Fibroblast of lung (primary cell): Measurements from ENCODE around the gene GRM8. TPM values are rescaled to one million over a fixed set of nuclear protein-coding genes. Genes with fewer than 3 reads are reported as not detected.
A peak's percentile ranks its signal among the peaks of the same experiment; 100 is the strongest.

Experiments used
- DNase-seq, 2 donors: peaks; one replicate each; pipeline versions ENCODE4 v3.0.0 to v3.0.0-alpha.2; 2010; ENCODE audit warnings: low read depth in 2 of 2
- H2AFZ ChIP-seq: 2 replicates; pipeline ENCODE4 v1.5.1; 2012; ENCODE audit warnings: low read length, control low read depth, inconsistent platforms
- H3K27ac ChIP-seq: 2 replicates; pipeline ENCODE4 v1.5.1; 2011; ENCODE audit warnings: low read length, control low read depth; ENCODE audit not compliant: insufficient read depth
- H3K27me3 ChIP-seq: 2 replicates; pipeline ENCODE4 v1.5.1; 2011; ENCODE audit warnings: mild to moderate bottlenecking, low read length; ENCODE audit not compliant: control insufficient read depth, insufficient read depth
- H3K36me3 ChIP-seq: 2 replicates; pipeline ENCODE4 v1.5.1; 2011; ENCODE audit warnings: low read length; ENCODE audit not compliant: control insufficient read depth, insufficient read depth
- H3K4me1 ChIP-seq: 2 replicates; pipeline ENCODE4 v1.5.1; 2011; ENCODE audit warnings: low read length; ENCODE audit not compliant: control insufficient read depth, insufficient read depth; ENCODE audit errors: extremely low read depth
- H3K4me2 ChIP-seq: 2 replicates; pipeline ENCODE4 v1.5.1; 2011; ENCODE audit warnings: low read length, control low read depth; ENCODE audit not compliant: insufficient read depth; ENCODE audit errors: extremely low read depth
- H3K4me3 ChIP-seq, 4 experiments: fragments of 200-600 bp in 1 of 4; sonication (generic) in 1 of 4; replicated peaks in 1 of 4; 2 replicates each; pipeline ENCODE4 v1.5.1; 2011 to 2016; ENCODE audit warnings: low read length in 4 of 4, low read depth in 3 of 4, mild to moderate bottlenecking in 3 of 4, control low read depth in 2 of 4, inconsistent platforms in 1 of 4, mixed read lengths in 1 of 4; ENCODE audit not compliant: insufficient read depth in 1 of 4; ENCODE audit errors: control extremely low read depth in 1 of 4
- H3K79me2 ChIP-seq: 2 replicates; pipeline ENCODE4 v1.5.1; 2012; ENCODE audit warnings: mild to moderate bottlenecking, low read length, inconsistent platforms; ENCODE audit not compliant: control insufficient read depth, insufficient read depth
- H3K9ac ChIP-seq: 2 replicates; pipeline ENCODE4 v1.5.1; 2011; ENCODE audit warnings: mild to moderate bottlenecking, low read length, control low read depth; ENCODE audit not compliant: insufficient read depth
- H3K9me3 ChIP-seq: 2 replicates; pipeline ENCODE4 v1.5.1; 2012; ENCODE audit warnings: low read depth, low read length; ENCODE audit not compliant: control insufficient read depth, insufficient read depth
- H4K20me1 ChIP-seq: 2 replicates; pipeline ENCODE4 v1.5.1; 2011; ENCODE audit warnings: low read length; ENCODE audit not compliant: control insufficient read depth, insufficient read depth; ENCODE audit errors: extremely low read depth
- EZH2 ChIP-seq: IDR thresholded peaks from 2 replicates; pipeline ENCODE4 v1.5.1; 2012; ENCODE audit warnings: low read length, control low read depth, mild to moderate bottlenecking; ENCODE audit errors: missing control alignments
- polyA plus RNA-seq, 2 donors: library from polyadenylated mRNA; depleted of rRNA in 1 of 2; stranded (reverse) in 1 of 2; unstranded in 1 of 2; fragments of >200 nt; gene quantifications; 2 replicates each; pipeline ENCODE4 v1.2.1, GENCODE V29; 2011 to 2012; ENCODE audit warnings: missing spikeins in 1 of 2
- total RNA-seq: library from RNA; depleted of rRNA; stranded (reverse); fragments of >200 nt; gene quantifications from 2 replicates; pipeline ENCODE4 v1.2.1, GENCODE V29; 2014
- TF ChIP-seq, protein P1 (sequence below), 2 donors: IDR thresholded peaks in 1 of 2; conservative IDR thresholded peaks in 1 of 2; 1 replicate in 1 of 2; 2 replicates in 1 of 2; pipeline ENCODE4 v1.5.1; 2011 to 2012; ENCODE audit warnings: low read length in 2 of 2, control low read depth in 1 of 2, inconsistent platforms in 1 of 2, low read depth in 1 of 2, mild to moderate bottlenecking in 1 of 2

The GRM8 gene
- total and polyA plus RNA-seq, 2 donors (not counting 1 experiment from before 2014, with no cell fraction given): not detected

- Histone ChIP-seq H3K4me1 (no peaks in the 10 kb centered on the region), H3K36me3 (no peaks in the 10 kb centered on the region), H3K27me3 (no peaks in the 10 kb centered on the region), H3K9me3 (no peaks in the 10 kb centered on the region), H3K9ac (no peak overlapping the region), H3K79me2 (no peaks in the 10 kb centered on the region), H3K4me3 (no peak overlapping the region), H3K4me2 (no peak overlapping the region), H2AFZ (no peak overlapping the region), H4K20me1 (peaks cover 1% of the 10 kb centered on the region), H3K27ac (no peak overlapping the region)
- TF ChIP-seq, protein P1, sequence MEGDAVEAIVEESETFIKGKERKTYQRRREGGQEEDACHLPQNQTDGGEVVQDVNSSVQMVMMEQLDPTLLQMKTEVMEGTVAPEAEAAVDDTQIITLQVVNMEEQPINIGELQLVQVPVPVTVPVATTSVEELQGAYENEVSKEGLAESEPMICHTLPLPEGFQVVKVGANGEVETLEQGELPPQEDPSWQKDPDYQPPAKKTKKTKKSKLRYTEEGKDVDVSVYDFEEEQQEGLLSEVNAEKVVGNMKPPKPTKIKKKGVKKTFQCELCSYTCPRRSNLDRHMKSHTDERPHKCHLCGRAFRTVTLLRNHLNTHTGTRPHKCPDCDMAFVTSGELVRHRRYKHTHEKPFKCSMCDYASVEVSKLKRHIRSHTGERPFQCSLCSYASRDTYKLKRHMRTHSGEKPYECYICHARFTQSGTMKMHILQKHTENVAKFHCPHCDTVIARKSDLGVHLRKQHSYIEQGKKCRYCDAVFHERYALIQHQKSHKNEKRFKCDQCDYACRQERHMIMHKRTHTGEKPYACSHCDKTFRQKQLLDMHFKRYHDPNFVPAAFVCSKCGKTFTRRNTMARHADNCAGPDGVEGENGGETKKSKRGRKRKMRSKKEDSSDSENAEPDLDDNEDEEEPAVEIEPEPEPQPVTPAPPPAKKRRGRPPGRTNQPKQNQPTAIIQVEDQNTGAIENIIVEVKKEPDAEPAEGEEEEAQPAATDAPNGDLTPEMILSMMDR (conservative IDR thresholded peaks at IDR 0.05 in 1 of 2, IDR thresholded peaks at IDR 0.05 in 1 of 2; ENCODE audit: low read depth in 1 of 2, low read length in 2 of 2): no peak
- no peak for TF ChIP-seq EZH2
- peak in 1 of 2 donors; percentile 59 for DNase-seq
These were observed 563.7 kb downstream of the GRM8 start for GRCh38 chr7:126689037-126689436.

- TF ChIP-seq, protein P1 (conservative IDR thresholded peaks at IDR 0.05 in 1 of 2, IDR thresholded peaks at IDR 0.05 in 1 of 2; ENCODE audit: low read depth in 1 of 2, low read length in 2 of 2): no peak
- TF ChIP-seq EZH2: no peak
These were observed 566.3 kb downstream of the GRM8 start for GRCh38 chr7:126686474-126686873.

GRCh38 chr7:126685596-126685995 lies 567.1 kb downstream of the GRM8 start:
- no peak overlapping the region for H2AFZ ChIP-seq
- no peak overlapping the region for H3K4me2 ChIP-seq
- no peaks in the 10 kb centered on the region for H3K9me3 ChIP-seq
- H3K4me1 ChIP-seq: no peaks in the 10 kb centered on the region
- no peaks in the 10 kb centered on the region for H3K27me3 ChIP-seq
- H4K20me1 ChIP-seq: no peaks in the 10 kb centered on the region
- no peaks in the 10 kb centered on the region for H3K36me3 ChIP-seq
- no peak overlapping the region for H3K4me3 ChIP-seq
- no peak for DNase-seq
- no peak for TF ChIP-seq EZH2
- TF ChIP-seq, protein P1 (conservative IDR thresholded peaks at IDR 0.05 in 1 of 2, IDR thresholded peaks at IDR 0.05 in 1 of 2; ENCODE audit: low read depth in 1 of 2, low read length in 2 of 2): no peak
- H3K79me2 ChIP-seq: no peaks in the 10 kb centered on the region
- H3K27ac ChIP-seq: no peak overlapping the region
- no peak overlapping the region for H3K9ac ChIP-seq

More at GRCh38 chr7:126686474-126686873, 566.3 kb downstream of the GRM8 start:
- H3K9ac ChIP-seq: no peak overlapping the region
- H3K36me3 ChIP-seq: no peaks in the 10 kb centered on the region
- DNase-seq: no peak
- H3K4me3 ChIP-seq: no peak overlapping the region
- H2AFZ ChIP-seq: no peak overlapping the region
- no peaks in the 10 kb centered on the region for H3K27me3 ChIP-seq
- no peak overlapping the region for H3K4me2 ChIP-seq
- no peaks in the 10 kb centered on the region for H4K20me1 ChIP-seq
- no peak overlapping the region for H3K27ac ChIP-seq
- no peaks in the 10 kb centered on the region for H3K79me2 ChIP-seq
- H3K9me3 ChIP-seq: no peaks in the 10 kb centered on the region
- no peaks in the 10 kb centered on the region for H3K4me1 ChIP-seq
